Activated CD4-positive, alpha-beta memory T cell treated with anti-CD3 and anti-CD28 coated beads for 36 hours (primary cell): Measurements from ENCODE around the gene IFT27. TPM values are rescaled to one million over a fixed set of nuclear protein-coding genes. Genes with fewer than 3 reads are reported as not detected.
"Not testable (repeated sequence)": the region's sequence is repeated elsewhere in the genome, so short reads cannot be mapped to it uniquely, and the experiment has no call there.

Experiments used
- CTCF ChIA-PET: fragments of 350-600 bp; sonication (Branson Sonifier 250); formaldehyde crosslinking; loops from one replicate; lab custom pipeline; 2021; ENCODE audit warnings: antibody characterized with exemption, inconsistent platforms; lab: Charles Lee
- POLR2A ChIA-PET: fragments of 350-600 bp; sonication (Branson Sonifier 250); formaldehyde crosslinking; loops from one replicate; lab custom pipeline; 2021; ENCODE audit warnings: antibody characterized with exemption; lab: Charles Lee
- DNase-seq: peaks from one replicate; pipeline ENCODE4 v3.0.0-alpha.2; 2020
- H3K27ac Mint-ChIP-seq: one replicate; pipeline ENCODE4 v1.8.0; 2021; ENCODE audit warnings: mixed read lengths
- H3K27me3 Mint-ChIP-seq: one replicate; pipeline ENCODE4 v1.8.0; 2021; ENCODE audit warnings: mixed read lengths
- H3K36me3 Mint-ChIP-seq: one replicate; pipeline ENCODE4 v1.8.0; 2021; ENCODE audit warnings: mixed read lengths
- H3K4me1 Mint-ChIP-seq: one replicate; pipeline ENCODE4 v1.8.0; 2021; ENCODE audit warnings: low read depth, mixed read lengths
- H3K4me3 Mint-ChIP-seq: one replicate; pipeline ENCODE4 v1.8.0; 2021; ENCODE audit warnings: mild to moderate bottlenecking, mixed read lengths
- H3K9me3 Mint-ChIP-seq: one replicate; pipeline ENCODE4 v1.8.0; 2021; ENCODE audit warnings: mixed read lengths
- intact Hi-C: fragments of 100-400 bp; cut with micrococcal nuclease; formaldehyde crosslinking; loops from one replicate; pipeline ENCODE4 v1.15.1; 2023
- total RNA-seq, 2 experiments: library from RNA; stranded (reverse); gene quantifications; one replicate each; pipeline ENCODE4 v1.2.3, GENCODE V29; 2021

Gene IFT27
- total RNA-seq, 2 experiments from 2014 or later, result 27.9 to 32.1 TPM

DNA sequence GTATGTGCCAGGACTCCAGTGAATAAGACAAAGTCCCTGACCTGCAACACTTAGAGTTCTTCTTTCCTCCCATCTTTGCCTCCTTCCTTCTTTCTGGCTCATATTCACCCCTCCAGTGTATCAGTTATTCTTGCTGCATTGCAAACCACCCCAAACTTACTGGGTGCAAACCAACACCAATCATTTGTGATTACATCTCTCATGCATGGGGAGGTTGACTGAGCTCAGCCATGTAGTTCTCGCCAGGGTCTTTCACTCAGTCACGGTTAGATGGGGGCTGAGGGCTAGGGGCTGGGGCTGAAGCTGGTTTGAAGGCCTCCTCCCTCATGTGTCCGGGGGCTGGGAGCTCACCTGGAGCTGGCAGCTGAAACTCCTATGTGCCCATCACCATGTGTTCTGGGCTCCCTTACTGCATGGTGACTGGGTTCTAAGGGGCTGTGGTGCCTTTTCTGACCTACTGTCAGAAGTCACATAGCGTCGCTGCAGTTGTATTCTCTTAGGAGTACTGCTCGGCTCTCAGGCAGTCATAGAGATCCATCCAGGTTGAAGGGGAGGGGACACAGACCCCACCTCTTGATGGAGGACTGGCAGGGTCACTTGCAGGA lies 37.4 kb downstream of the IFT27 start:
- no peak overlapping the region for H3K4me3 Mint-ChIP-seq
- no peak for DNase-seq
- H3K27me3 Mint-ChIP-seq, result peaks cover 28% of the 10 kb centered on the region
- H3K27ac Mint-ChIP-seq, result no peak overlapping the region
- no peaks in the 10 kb centered on the region for H3K36me3 Mint-ChIP-seq
- ChIA-PET POLR2A (no interaction called here), CTCF (no interaction called here)
- no peaks in the 10 kb centered on the region for H3K4me1 Mint-ChIP-seq
- intact Hi-C loops, result no loop called here
- H3K9me3 Mint-ChIP-seq, result peaks cover 3% of the 10 kb centered on the region

GRCh38 chr22:36737776-36738175 lies 38.1 kb downstream of the IFT27 start:
- intact Hi-C loops, result no loop called here
- H3K27ac Mint-ChIP-seq, result no peak overlapping the region
- ChIA-PET CTCF (no interaction called here), POLR2A (no interaction called here)
- DNase-seq, result no peak
- H3K9me3 Mint-ChIP-seq, result peaks cover 3% of the 10 kb centered on the region
- no peak overlapping the region for H3K4me3 Mint-ChIP-seq
- H3K4me1 Mint-ChIP-seq, result no peaks in the 10 kb centered on the region
- H3K36me3 Mint-ChIP-seq, result no peaks in the 10 kb centered on the region
- H3K27me3 Mint-ChIP-seq, result peaks cover 28% of the 10 kb centered on the region

DNA sequence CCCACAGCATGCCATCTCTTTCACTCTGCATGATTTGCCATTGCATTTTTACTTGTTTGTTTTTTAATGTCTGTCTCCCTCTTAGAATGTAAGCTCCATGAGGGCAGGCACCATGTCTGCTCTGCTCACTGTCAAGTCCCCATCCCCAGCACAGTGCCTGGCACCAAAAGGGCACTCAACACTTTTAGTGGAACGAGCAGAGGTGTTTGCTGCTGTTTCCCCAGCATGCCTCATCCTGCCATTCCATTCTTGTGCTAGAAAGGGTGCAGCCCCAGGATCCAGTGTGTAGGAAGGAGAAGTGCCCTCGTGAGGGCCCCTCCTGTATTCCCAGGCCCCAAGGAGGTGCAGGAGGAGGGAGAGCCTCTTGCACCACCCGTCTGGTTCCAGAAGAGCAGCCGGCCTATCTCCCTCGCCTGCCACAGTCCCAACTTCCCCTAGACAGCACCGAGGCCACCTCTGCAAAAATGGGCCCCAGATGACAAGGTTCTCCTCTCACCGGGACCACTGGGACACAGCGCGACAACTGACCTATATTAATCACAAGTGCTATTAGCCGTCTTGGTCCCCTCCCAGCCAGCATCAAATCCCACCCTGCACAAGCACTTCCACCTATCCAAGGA lies 39.1 kb downstream of the IFT27 start:
- DNase-seq, result no peak
- intact Hi-C loops, result no loop called here
- ChIA-PET CTCF (no interaction called here), POLR2A (no interaction called here)
- Mint-ChIP-seq H3K27ac (no peak overlapping the region), H3K4me1 (no peaks in the 10 kb centered on the region), H3K36me3 (no peaks in the 10 kb centered on the region), H3K27me3 (peaks cover 32% of the 10 kb centered on the region), H3K9me3 (peaks cover 3% of the 10 kb centered on the region), H3K4me3 (no peak overlapping the region)

- CTCF ChIA-PET, result interaction anchor here (0.7 kb wide), 1 partner anchor 8 kb away, joined by 7 read pairs; no protein-coding TSS in a partner anchor
- Mint-ChIP-seq H3K27me3 (peaks cover 32% of the 10 kb centered on the region), H3K27ac (no peak overlapping the region), H3K4me1 (no peaks in the 10 kb centered on the region), H3K4me3 (no peak overlapping the region), H3K36me3 (no peaks in the 10 kb centered on the region), H3K9me3 (peaks cover 3% of the 10 kb centered on the region)
- intact Hi-C loops, result no loop called here
- POLR2A ChIA-PET, result no interaction called here
- no peak for DNase-seq
Observed at GRCh38 chr22:36734171-36735058, 41.5 kb downstream of the IFT27 start.

DNA sequence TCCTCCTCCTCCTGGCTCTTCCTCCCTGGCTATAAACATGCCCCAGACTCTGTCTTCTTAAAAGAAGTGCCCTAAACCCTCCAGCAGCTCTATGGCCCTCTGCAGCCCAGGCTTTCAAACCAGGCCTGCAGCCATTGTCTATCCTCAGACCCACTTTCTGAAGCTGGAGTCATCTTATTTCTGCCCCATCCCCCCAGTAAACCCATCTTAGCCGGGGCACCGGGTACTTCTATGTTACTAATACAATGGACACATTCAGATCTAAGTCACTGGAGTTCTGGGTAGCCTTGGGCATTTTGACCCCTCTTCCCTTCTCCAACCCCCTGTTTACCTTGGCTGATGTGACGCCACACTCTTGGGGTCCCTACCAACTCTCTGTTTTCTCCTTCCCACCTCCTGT lies 42.6 kb downstream of the IFT27 start:
- CTCF ChIA-PET, result interaction anchor here (1.1 kb wide), 1 partner anchor 20 kb away, joined by 5 read pairs; no protein-coding TSS in a partner anchor
- no peak overlapping the region for H3K27ac Mint-ChIP-seq
- no peaks in the 10 kb centered on the region for H3K36me3 Mint-ChIP-seq
- H3K4me1 Mint-ChIP-seq, result no peaks in the 10 kb centered on the region
- peaks cover 26% of the 10 kb centered on the region for H3K27me3 Mint-ChIP-seq
- POLR2A ChIA-PET, result no interaction called here
- no peak overlapping the region for H3K4me3 Mint-ChIP-seq
- H3K9me3 Mint-ChIP-seq, result no peaks in the 10 kb centered on the region
- no peak for DNase-seq
- intact Hi-C loops, result no loop called here

GRCh38 chr22:36732609-36733008 lies 43.3 kb downstream of the IFT27 start:
- Mint-ChIP-seq H3K4me3 (no peak overlapping the region), H3K27ac (no peak overlapping the region), H3K4me1 (no peaks in the 10 kb centered on the region), H3K9me3 (no peaks in the 10 kb centered on the region), H3K27me3 (peaks cover 24% of the 10 kb centered on the region), H3K36me3 (no peaks in the 10 kb centered on the region)
- CTCF ChIA-PET, result interaction anchor here (0.8 to 1.1 kb wide), 2 partner anchors 21 to 188 kb away, joined by 3 to 5 read pairs; no protein-coding TSS in a partner anchor
- DNase-seq, result no peak
- POLR2A ChIA-PET, result no interaction called here
- intact Hi-C loops, result no loop called here

GRCh38 chr22:36731916-36732315 lies 44.0 kb downstream of the IFT27 start:
- Mint-ChIP-seq H3K27ac (no peak overlapping the region), H3K27me3 (peaks cover 17% of the 10 kb centered on the region), H3K36me3 (no peaks in the 10 kb centered on the region), H3K4me3 (no peak overlapping the region), H3K9me3 (no peaks in the 10 kb centered on the region), H3K4me1 (no peaks in the 10 kb centered on the region)
- intact Hi-C loops, result no loop called here
- no peak for DNase-seq
- POLR2A ChIA-PET, result no interaction called here
- CTCF ChIA-PET, result interaction anchor here (0.8 kb wide), 1 partner anchor 187 kb away, joined by 3 read pairs; no protein-coding TSS in a partner anchor

DNA sequence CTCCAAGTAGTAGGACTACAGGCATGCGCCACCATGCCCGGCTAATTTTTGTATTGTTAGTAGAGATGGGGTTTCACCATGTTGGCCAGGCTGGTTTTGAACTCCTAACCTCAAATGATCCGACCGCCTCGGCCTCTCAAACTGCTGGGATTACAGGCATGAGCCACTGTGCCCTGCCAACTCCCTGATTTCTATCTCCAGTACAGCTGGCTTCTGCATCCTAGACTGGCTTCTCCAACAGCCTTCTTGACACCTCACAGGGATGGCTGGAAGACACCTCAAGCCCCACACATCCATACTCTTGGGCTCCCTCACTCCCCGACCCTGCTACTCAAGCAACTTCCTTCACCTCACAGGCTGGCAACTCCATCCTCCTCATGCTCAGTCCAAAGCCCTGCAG lies 44.6 kb downstream of the IFT27 start:
- H3K27me3 Mint-ChIP-seq, result peaks cover 13% of the 10 kb centered on the region
- H3K4me3 Mint-ChIP-seq, H3K4me1 Mint-ChIP-seq, CTCF ChIA-PET, H3K9me3 Mint-ChIP-seq, H3K27ac Mint-ChIP-seq, POLR2A ChIA-PET, H3K36me3 Mint-ChIP-seq, DNase-seq, intact Hi-C loops: not testable (repeated sequence)

GRCh38 chr22:36730176-36730858 lies 45.6 kb downstream of the IFT27 start:
- no peaks in the 10 kb centered on the region for H3K36me3 Mint-ChIP-seq
- H3K4me1 Mint-ChIP-seq, result no peaks in the 10 kb centered on the region
- POLR2A ChIA-PET, result no interaction called here
- CTCF ChIA-PET, result no interaction called here
- H3K9me3 Mint-ChIP-seq, result no peaks in the 10 kb centered on the region
- H3K27ac Mint-ChIP-seq, result no peak overlapping the region
- DNase-seq, result no peak
- peaks cover 11% of the 10 kb centered on the region for H3K27me3 Mint-ChIP-seq
- H3K4me3 Mint-ChIP-seq, result no peak overlapping the region
- intact Hi-C loops, result no loop called here

GRCh38 chr22:36729321-36729720 lies 46.6 kb downstream of the IFT27 start:
- Mint-ChIP-seq H3K27me3 (peaks cover 16% of the 10 kb centered on the region), H3K27ac (no peak overlapping the region), H3K9me3 (no peaks in the 10 kb centered on the region), H3K36me3 (no peaks in the 10 kb centered on the region), H3K4me1 (no peaks in the 10 kb centered on the region), H3K4me3 (no peak overlapping the region)
- ChIA-PET POLR2A (no interaction called here), CTCF (interaction anchor here (1.5 kb wide), 1 partner anchor 28 kb away, joined by 3 read pairs; no protein-coding TSS in a partner anchor)
- DNase-seq, result no peak
- intact Hi-C loops, result no loop called here

- no peaks in the 10 kb centered on the region for H3K9me3 Mint-ChIP-seq
Observed at GRCh38 chr22:36728505-36728904, 47.4 kb downstream of the IFT27 start.

More at GRCh38 chr22:36728505-36728904, 47.4 kb downstream of the IFT27 start:
- H3K27me3 Mint-ChIP-seq, result peaks cover 20% of the 10 kb centered on the region
- ChIA-PET POLR2A (no interaction called here), CTCF (interaction anchor here (1.5 kb wide), 1 partner anchor 29 kb away, joined by 3 read pairs; no protein-coding TSS in a partner anchor)
- H3K27ac Mint-ChIP-seq, result no peak overlapping the region
- H3K4me3 Mint-ChIP-seq, result no peak overlapping the region
- no peak for DNase-seq
- H3K4me1 Mint-ChIP-seq, result no peaks in the 10 kb centered on the region
- intact Hi-C loops, result no loop called here
- no peaks in the 10 kb centered on the region for H3K36me3 Mint-ChIP-seq
